ENCODE results near the gene ARG1.
"Not testable (repeated sequence)": the region's sequence is repeated elsewhere in the genome, so short reads cannot be mapped to it uniquely, and the experiment has no call there.

Gene ARG1

GRCh38 chr6:131572686-131573415 is at the start of gene ARG1:
Gene ARG1 (plus strand): TSS chr6:131573226. CDS start chr6:131573283, 57 bp downstream.
- no peak for FAIRE-seq

GRCh38 chr6:131523988-131524673 is 48.9 kb upstream of the ARG1 start:
- FAIRE-seq, result no peak

DNA sequence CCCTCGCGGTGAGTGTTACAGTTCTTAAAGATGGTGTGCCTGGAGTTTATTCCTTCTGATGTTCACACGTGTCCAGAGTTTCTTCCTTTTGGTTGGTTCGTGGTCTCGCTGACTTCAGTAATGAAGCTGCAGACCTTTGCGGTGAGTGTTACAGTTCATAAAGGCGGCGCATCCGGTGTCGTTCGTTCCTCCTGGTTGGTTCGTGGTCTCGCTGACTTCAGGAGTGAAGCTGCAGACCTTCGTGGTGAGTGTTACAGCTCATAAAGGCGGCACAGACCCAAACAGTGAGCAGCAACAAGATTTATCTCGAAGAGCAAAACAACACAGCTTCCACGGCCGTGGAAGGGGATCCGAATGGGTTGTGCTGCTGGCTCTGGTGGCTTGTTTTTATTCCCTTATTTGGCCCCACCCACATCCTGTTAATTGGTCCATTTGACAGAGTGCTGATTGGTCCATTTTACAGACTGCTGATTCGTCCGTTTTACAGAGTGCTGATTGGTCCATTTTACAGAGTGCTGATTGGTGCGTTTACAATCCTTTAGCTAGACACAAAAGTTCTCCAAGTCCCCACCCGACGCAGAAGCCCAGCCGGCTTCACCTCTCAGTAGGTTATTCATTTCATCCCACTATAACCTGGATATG is 48.2 kb upstream of the ARG1 start:
- no peak for FAIRE-seq

GRCh38 chr6:131530936-131531335 is 42.1 kb upstream of the ARG1 start:
- FAIRE-seq, result not testable (repeated sequence)

GRCh38 chr6:131531681-131532080 is 41.3 kb upstream of the ARG1 start:
- not testable (repeated sequence) for FAIRE-seq

GRCh38 chr6:131532580-131533039 is 40.4 kb upstream of the ARG1 start:
- no peak for FAIRE-seq

GRCh38 chr6:131538615-131539014 is 34.4 kb upstream of the ARG1 start:
- FAIRE-seq, result not testable (repeated sequence)

GRCh38 chr6:131545317-131545716 is 27.7 kb upstream of the ARG1 start:
- no peak for FAIRE-seq

DNA sequence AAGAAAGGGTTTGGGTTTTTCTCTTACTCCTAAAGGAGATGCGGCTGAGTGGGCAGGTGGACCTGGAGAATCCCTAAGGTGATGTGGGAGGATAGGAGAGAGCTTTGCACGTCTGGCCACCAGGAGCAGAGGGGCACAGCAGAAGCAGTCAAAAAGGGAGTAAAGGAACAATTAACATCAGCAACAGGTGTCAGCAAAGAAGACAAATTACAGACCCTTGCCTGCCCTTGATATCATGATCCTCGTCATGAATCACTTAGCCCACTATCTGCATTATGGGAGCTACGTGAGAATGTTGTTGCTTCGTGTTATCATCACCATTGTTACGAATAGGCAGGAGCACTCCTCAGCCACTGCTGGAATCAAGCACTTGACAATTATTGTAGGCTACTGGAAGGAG is 25.5 kb upstream of the ARG1 start:
- FAIRE-seq, result no peak

DNA sequence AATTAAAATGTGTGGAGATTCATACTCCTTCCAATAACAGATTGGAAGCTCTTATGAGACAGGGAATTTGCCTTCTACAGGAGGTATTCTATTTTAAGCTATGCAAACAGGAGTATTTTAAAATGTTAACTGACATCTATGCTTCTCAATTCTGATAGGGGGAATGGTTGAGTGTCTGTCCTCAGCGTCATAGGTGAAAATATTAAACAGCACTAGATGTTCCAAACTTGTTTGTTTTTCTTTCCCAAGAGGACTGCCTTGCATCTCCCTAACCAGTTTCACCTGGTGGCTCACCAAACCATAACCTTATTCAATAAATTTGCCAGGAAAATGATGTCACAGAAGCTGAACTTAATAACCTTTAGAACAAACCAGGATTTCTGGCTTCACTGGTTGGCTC is 24.6 kb upstream of the ARG1 start:
- no peak for FAIRE-seq

DNA sequence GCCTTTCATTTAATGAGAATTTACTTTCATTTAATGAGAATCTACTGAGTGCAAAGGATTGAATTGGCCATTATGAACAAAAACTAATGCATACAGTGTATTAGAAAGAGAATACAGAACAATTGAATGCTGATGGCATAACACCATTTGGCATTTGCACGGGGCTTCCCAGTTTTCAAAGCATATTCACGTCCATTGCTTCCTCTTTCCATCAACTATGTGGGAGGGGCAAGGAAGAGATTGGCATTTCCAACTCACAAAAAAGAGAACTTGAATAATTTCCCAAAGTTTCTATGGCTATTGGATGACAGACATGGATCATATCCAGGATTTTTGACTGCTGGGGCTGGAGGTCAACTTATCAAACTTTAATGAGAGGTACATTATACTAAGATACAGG is 23.2 kb upstream of the ARG1 start:
- no peak for FAIRE-seq

GRCh38 chr6:131551902-131552301 is 21.1 kb upstream of the ARG1 start:
- FAIRE-seq, result no peak

DNA sequence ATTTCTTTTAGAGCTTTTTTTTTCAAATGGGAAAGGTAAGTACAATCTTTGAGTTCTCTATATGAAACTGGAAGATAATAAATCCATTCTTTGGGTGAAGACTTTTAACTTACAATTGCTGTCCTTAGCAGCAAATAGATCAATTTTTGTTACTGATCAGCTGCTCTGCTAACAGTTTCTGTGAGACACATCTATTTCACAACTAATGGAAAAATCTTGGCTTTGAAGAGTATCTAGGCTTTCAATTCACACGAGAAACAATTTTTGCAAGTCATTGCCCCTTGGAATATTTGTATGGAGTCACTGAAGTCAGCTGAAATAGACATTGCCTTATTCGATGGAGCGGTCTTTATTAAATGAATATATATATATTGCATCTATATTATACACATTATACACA is 20.5 kb upstream of the ARG1 start:
- FAIRE-seq, result no peak

- FAIRE-seq, result no peak
Observed at GRCh38 chr6:131555992-131556391, 17.0 kb upstream of the ARG1 start.

- no peak for FAIRE-seq
Observed at GRCh38 chr6:131558922-131559321, 14.1 kb upstream of the ARG1 start.

DNA sequence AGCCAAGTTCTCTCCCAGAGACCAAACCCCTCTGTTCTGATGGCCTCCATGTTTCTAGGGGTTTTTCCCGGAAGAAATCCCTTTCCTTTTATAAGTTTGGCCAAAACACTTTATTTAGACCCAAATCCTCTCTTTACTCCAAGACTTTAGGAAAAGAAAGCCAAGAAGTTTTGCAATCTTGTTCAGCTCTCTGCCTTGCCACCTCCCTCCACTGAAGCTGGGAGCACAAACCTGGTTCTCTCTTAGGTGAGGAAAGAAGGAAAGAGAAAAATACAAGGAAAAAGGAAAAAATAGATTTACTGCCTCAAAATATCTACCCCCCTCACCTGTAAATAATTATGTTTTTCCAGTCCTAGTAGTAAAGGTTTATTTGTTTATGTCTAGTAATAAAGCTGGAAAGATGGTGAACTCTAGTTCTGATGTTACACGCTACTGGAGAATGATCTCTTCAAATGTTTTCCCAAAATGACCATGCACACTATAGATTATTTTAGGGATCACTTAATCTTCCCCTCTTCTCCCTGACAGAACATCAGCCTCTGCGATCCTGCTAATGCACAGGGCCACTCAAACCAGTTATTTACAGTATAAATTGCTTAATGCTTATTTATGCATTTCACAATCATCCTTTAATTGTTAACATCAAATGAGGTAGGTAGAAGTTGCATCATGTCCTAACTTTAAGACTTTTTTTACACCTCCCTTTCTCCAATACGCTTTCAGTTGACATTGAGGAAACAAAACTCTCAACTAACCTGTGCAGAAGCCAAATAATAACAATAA is 10.9 kb upstream of the ARG1 start:
- no peak for FAIRE-seq

GRCh38 chr6:131565056-131565455 is 8.0 kb upstream of the ARG1 start:
- no peak for FAIRE-seq

GRCh38 chr6:131568726-131569125 is 4.3 kb upstream of the ARG1 start:
- no peak for FAIRE-seq

DNA sequence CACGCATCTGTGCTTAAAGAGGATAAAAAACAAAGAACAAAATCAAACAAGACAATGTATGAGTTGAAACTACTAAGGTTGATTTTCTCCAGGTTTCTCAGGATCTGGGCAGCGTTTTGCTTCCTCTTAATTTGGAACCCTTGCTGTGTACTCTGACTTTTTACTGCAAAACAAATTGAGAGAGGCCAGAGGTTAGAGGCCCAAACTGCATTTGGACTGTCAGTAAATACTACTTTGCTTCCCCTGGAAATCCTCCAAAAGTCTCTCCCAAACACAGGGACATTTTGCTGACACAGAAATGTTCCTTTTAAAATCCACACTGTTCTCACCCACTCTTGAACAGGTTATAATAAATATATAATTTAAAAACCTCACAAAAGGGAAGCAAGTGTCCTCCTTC is 1.1 kb downstream of the ARG1 start:
- FAIRE-seq, result no peak

DNA sequence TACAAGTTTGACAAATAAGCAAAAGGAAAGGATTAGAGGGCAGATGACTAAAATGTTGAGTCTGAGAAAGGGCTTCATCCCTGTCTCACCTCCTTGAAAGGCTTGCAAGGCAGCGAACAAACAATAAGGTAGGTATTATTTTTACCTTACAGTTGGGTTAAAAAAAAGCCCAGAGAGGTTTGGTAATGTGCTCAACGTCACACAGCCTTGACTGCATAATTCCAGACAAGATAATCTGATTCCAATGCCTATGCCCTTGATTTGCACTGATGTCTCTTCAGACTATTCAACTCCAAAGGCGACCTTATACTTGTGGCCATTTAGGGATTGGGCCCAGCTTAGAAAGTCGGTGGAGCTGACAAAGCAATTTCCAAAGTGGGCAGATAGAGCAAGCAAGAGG is 1.7 kb downstream of the ARG1 start:
- no peak for FAIRE-seq

DNA sequence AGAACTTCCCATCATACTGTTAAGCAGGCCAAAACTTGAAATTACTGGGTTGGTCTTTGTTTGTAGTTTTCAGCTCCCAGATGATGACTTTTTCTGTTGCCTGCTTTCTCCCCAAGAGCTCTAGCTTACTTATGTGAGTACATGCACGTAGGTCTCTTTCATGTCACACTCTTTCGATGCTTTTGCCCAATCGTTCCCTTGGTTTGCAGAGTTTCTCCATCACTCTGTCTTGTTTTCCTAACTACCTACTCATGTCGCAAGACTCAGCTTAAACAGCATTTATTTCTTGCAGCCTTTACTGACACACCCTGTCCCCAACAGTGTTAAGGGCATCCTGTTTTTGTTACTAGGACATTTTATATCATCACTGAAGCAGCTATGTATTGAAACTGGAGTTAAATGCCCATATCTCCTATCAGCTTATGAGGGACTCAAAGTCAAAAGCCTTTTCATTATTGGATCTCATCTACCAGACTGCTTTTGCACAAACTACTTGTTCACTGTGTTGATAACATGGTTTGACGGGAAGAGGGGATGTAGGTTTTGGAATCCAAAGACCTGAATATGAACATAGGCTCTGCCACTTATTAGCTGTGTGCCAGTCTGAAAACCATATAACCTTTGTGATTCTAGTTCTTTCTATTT is 2.9 kb downstream of the ARG1 start:
- no peak for FAIRE-seq

- no peak for FAIRE-seq
Observed at GRCh38 chr6:131581523-131581922, 8.5 kb downstream of the ARG1 start.

DNA sequence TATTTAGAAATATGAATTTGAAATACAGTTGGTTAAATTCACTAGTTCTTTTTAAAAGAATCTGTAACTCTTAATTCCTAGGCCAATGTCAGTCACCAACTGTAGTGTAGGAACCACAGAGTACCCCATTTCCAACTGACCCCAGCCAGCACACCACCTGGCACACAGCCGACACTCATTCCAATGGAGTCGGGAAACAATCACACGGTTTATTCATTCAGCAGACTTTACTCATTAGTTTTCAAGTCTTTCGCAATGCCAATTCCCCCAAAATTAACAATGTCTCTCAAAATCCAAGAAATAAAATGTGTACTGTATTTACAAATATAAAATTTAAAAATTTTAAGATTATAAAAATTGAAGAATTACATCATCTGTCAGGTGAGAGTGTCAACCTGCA is 13.5 kb downstream of the ARG1 start:
- FAIRE-seq, result no peak

All from TTC549 (cell line).